ES-I3 (cell line): ENCODE measurements around the gene SLC22A3.

ENCODE experiments used
- H3K36me3 ChIP-seq: 2 replicates; pipeline ENCODE4 v1.6.1; 2013; ENCODE audit warnings: mild to moderate bottlenecking, low read length, control low read depth, moderate library complexity; ENCODE audit not compliant: insufficient read depth
- H3K4me1 ChIP-seq: 2 replicates; pipeline ENCODE4 v1.6.1; 2013; ENCODE audit warnings: mild to moderate bottlenecking, control low read depth, low read length; ENCODE audit not compliant: insufficient read depth
- H3K9ac ChIP-seq: 2 replicates; pipeline ENCODE4 v1.6.1; 2013; ENCODE audit warnings: low read depth, mild to moderate bottlenecking, low read length, moderate library complexity
- H3K9me3 ChIP-seq: 2 replicates; pipeline ENCODE4 v1.6.1; 2013; ENCODE audit warnings: mild to moderate bottlenecking, low read length, moderate library complexity; ENCODE audit not compliant: control insufficient read depth, insufficient read depth

Gene SLC22A3

GRCh38 chr6:160349020-160349441 lies 853 bp downstream of the SLC22A3 start:
- no peaks in the 10 kb centered on the region for H3K9me3 ChIP-seq
- H3K4me1 ChIP-seq = no peaks in the 10 kb centered on the region
- no peaks in the 10 kb centered on the region; the same call in 1 of the 2 replicates for H3K36me3 ChIP-seq
- peak overlapping the region; percentile 64 for H3K9ac ChIP-seq

- Histone ChIP-seq H3K9me3 (no peaks in the 10 kb centered on the region), H3K9ac (peak overlapping the region; percentile 1), H3K36me3 (no peaks in the 10 kb centered on the region; the same call in 1 of the 2 replicates), H3K4me1 (no peaks in the 10 kb centered on the region)
These were observed 1.7 kb downstream of the SLC22A3 start for GRCh38 chr6:160349814-160350350.

GRCh38 chr6:160353950-160354496 lies 5.8 kb downstream of the SLC22A3 start:
- H3K9me3 ChIP-seq = no peaks in the 10 kb centered on the region
- H3K9ac ChIP-seq = no peak overlapping the region
- no peaks in the 10 kb centered on the region for H3K4me1 ChIP-seq
- H3K36me3 ChIP-seq = no peaks in the 10 kb centered on the region

GRCh38 chr6:160355001-160355400 lies 6.8 kb downstream of the SLC22A3 start:
- Histone ChIP-seq H3K4me1 (no peaks in the 10 kb centered on the region), H3K9ac (no peak overlapping the region), H3K9me3 (no peaks in the 10 kb centered on the region), H3K36me3 (no peaks in the 10 kb centered on the region)

DNA sequence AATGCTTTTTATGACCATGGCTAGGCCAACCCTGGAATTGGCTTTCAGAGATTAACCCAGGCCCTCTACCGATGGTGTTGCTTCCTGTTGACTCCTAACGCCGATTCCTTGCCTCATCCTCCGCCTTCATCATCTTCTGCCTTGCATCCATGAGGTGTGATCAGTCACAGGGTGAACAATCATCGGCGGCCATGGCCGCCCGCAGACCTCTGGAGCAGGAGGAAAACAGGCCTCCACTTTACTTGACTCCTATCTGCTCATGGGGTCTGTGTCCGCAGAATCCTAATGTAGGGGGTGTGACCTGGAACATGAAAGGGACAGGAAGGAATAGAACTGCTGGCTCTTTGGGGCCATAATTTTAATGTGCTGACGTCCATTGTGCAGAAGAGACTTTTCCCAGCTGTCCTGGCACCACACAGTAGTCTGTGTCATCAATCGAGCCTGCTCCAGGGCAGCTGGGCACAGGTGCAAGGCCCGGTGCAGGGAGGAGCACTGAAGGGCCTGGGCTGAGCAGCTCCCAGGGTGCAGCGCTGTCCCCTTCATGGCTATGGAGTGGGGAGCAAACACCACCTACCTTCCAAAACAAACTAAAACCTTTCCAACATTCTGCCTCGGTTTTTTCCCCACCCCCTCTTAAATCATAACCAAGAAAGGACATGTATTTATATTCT lies 8.0 kb downstream of the SLC22A3 start:
- Histone ChIP-seq H3K9ac (no peak overlapping the region), H3K36me3 (no peaks in the 10 kb centered on the region), H3K9me3 (no peaks in the 10 kb centered on the region), H3K4me1 (no peaks in the 10 kb centered on the region)

GRCh38 chr6:160357088-160357487 lies 8.9 kb downstream of the SLC22A3 start:
- Histone ChIP-seq H3K4me1 (no peaks in the 10 kb centered on the region), H3K9ac (no peak overlapping the region), H3K36me3 (no peaks in the 10 kb centered on the region), H3K9me3 (no peaks in the 10 kb centered on the region)

- no peaks in the 10 kb centered on the region for H3K4me1 ChIP-seq
- H3K36me3 ChIP-seq = no peaks in the 10 kb centered on the region
- H3K9me3 ChIP-seq = no peaks in the 10 kb centered on the region
- H3K9ac ChIP-seq = no peak overlapping the region
These were observed 10.3 kb downstream of the SLC22A3 start for GRCh38 chr6:160358225-160359119.

- no peak overlapping the region for H3K9ac ChIP-seq
- H3K9me3 ChIP-seq = no peaks in the 10 kb centered on the region
- H3K4me1 ChIP-seq = no peaks in the 10 kb centered on the region
- no peaks in the 10 kb centered on the region for H3K36me3 ChIP-seq
These were observed 12.8 kb downstream of the SLC22A3 start for GRCh38 chr6:160360955-160361354.

DNA sequence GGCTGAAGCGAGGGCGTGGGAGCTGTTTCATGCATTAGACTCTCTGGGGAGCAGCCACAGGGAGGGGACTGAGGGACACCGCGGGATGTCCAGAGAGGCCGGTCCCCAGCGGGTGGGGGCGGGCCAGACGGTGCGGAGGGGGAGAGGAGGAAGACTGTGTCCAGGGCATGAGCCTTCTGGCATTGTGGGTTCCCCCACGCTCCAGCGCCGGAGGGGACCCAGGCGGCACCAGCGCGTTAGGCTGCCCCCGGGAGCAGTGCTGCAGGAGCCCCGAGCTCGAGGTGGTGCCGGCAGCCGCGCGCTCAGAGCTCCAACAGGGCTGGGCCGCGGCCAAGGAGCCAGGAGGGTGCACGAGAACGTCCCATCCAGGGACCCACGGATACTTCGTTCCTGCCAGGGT lies 14.4 kb downstream of the SLC22A3 start:
- H3K4me1 ChIP-seq = no peaks in the 10 kb centered on the region
- H3K9me3 ChIP-seq = no peaks in the 10 kb centered on the region
- no peak overlapping the region for H3K9ac ChIP-seq
- no peaks in the 10 kb centered on the region for H3K36me3 ChIP-seq

GRCh38 chr6:160363016-160363996 lies 15.1 kb downstream of the SLC22A3 start:
- Histone ChIP-seq H3K36me3 (no peaks in the 10 kb centered on the region), H3K9me3 (no peaks in the 10 kb centered on the region), H3K9ac (no peak overlapping the region), H3K4me1 (no peaks in the 10 kb centered on the region)

DNA sequence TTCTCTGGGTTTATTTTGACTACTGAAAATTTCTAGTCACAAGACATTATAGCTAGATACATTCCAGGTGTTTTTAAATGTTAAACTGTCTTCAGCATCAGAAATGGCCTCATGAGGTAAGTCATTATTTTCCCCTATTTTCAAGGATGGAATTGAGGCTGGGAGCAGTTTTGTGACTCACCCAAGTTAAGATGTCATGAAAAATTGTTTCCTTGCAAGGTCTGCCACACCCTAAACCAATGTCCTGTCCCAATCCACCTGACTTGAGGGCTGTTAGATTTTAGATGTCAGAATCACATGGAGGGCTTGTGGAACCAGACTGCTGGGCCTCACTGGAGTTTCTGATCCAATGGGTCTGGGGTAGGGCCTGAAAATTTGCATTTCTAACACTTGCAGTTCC lies 16.9 kb downstream of the SLC22A3 start:
- Histone ChIP-seq H3K9ac (no peak overlapping the region), H3K4me1 (no peaks in the 10 kb centered on the region), H3K36me3 (no peaks in the 10 kb centered on the region), H3K9me3 (no peaks in the 10 kb centered on the region)

- Histone ChIP-seq H3K9me3 (no peaks in the 10 kb centered on the region), H3K9ac (no peak overlapping the region), H3K36me3 (no peaks in the 10 kb centered on the region), H3K4me1 (no peaks in the 10 kb centered on the region)
These were observed 19.8 kb downstream of the SLC22A3 start for GRCh38 chr6:160367798-160368547.

DNA sequence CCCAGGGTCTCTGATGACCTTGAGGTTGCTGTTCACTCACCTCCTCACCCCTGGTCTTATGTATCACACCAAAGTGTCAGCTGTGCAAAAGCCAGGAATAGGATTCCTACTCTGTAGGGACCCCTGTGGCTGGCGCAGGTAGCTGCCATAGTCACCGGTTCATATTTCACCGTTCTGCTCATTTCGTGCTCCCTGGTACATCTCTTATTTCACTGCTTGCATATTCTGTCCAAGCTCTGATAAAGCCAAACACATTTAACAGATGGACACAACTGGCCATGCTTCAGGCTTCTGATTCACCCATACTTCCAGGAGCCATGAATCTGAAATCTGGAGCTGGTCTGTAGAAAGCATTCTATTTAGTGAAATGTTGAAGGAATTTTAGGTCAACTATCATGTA lies 20.5 kb downstream of the SLC22A3 start:
- Histone ChIP-seq H3K4me1 (no peaks in the 10 kb centered on the region), H3K36me3 (no peaks in the 10 kb centered on the region), H3K9ac (no peak overlapping the region), H3K9me3 (no peaks in the 10 kb centered on the region)
